GM13976 (cell line): ENCODE data around the gene GPATCH11.

Source experiments
- DNase-seq: peaks from one replicate; pipeline ENCODE4 v3.0.0; 2012; ENCODE audit warnings: low spot score
- CTCF ChIP-seq: IDR thresholded peaks from 2 replicates; pipeline ENCODE4 v1.5.1; 2012; ENCODE audit warnings: borderline replicate concordance, mild to moderate bottlenecking; ENCODE audit not compliant: insufficient read depth; ENCODE audit errors: extremely low read depth, missing control alignments, control extremely low read depth
- in situ Hi-C: fragments of 300-500 bp; cut with MboI; formaldehyde crosslinking; loops from one replicate; pipeline ENCODE4 v1.12.0; 2022; ENCODE audit warnings: low sequenced_read_pairs, mixed read lengths, inconsistent platforms; ENCODE audit not compliant: unreplicated experiment

GPATCH11 gene

GRCh38 chr2:37083873-37084794 is at the start of gene GPATCH11, which contains the start of gene HEATR5B:
Gene GPATCH11, plus strand, starts transcription at chr2:37084518. Its CDS starts 3,864 bp downstream, at chr2:37088382.
Gene HEATR5B, minus strand, starts transcription at chr2:37084372. Its CDS starts 958 bp downstream, at chr2:37083414.
- TF ChIP-seq CTCF: no peak
- peak; percentile 97 for DNase-seq
- in situ Hi-C loops: no loop called here

DNA sequence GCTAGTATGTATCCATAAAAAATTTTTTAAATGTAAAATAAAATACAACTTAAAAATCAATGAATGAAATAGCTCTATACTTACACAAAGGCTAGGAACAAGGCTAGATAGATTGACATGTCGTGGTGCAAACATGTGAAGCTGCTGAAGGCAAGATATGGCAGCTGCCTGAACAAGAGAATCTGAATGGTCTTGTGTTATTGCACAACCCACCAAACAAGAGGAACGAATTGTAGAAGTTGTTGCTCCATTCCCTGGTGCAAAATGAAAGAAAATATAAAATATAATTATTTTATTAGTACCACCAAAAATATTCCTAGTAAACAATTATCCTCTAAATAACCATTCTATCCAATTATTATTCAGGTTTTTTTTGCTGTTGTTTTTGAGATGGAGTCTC is 46.5 kb upstream of the GPATCH11 start:
- in situ Hi-C loops: no loop called here
- DNase-seq: no peak
- TF ChIP-seq CTCF: no peak

- TF ChIP-seq CTCF: no peak
- DNase-seq: no peak
- in situ Hi-C loops: no loop called here
Observed at GRCh38 chr2:37039580-37039979, 44.7 kb upstream of the GPATCH11 start.

DNA sequence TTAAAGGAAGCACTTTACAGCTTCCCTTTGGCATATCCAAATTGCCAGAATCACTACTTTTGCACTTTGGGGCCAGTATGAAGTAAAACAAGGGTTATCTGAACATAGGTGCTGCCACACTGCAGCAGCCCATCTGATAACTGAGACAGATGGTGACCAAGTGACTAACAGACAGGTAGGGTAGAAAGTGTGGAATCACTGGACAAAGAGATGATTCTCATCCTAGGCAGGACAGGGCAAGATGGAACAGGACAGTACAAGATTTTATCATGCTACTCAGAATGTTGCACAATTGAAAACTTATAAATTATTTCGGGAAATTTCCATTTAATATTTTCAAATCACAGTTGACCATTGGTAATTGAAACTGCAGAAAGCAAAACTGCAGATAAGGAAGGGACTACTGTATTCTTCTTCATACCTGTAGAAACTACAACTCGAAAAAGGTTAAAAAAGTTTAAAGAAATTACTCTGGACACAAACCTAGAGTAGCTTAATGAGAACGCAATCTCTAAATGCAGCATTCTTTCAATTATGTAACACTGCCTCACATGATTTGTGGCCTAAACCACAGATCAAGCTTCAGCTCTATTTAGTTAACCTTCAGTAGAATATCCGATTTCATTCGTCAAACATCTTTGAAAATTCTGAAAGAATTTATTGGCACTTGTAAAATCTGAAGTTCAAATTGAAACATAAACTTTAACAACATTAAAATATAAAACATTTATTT is 31.6 kb upstream of the GPATCH11 start:
- DNase-seq: no peak
- in situ Hi-C loops: no loop called here
- TF ChIP-seq CTCF: no peak

- no peak for TF ChIP-seq CTCF
- in situ Hi-C loops: no loop called here
- DNase-seq: no peak
Observed at GRCh38 chr2:37059841-37060240, 24.5 kb upstream of the GPATCH11 start.

- no peak for DNase-seq
- in situ Hi-C loops: no loop called here
- no peak for TF ChIP-seq CTCF
Observed at GRCh38 chr2:37060446-37060845, 23.9 kb upstream of the GPATCH11 start.
